ENCODE data around the gene SCAMP3. TPM values are rescaled to one million over a fixed set of nuclear protein-coding genes. Genes with fewer than 3 reads are reported as not detected.

SCAMP3 gene
- total and polyA plus RNA-seq, 4 donors: 14.9 to 47.0 (median 31.7) TPM

DNA sequence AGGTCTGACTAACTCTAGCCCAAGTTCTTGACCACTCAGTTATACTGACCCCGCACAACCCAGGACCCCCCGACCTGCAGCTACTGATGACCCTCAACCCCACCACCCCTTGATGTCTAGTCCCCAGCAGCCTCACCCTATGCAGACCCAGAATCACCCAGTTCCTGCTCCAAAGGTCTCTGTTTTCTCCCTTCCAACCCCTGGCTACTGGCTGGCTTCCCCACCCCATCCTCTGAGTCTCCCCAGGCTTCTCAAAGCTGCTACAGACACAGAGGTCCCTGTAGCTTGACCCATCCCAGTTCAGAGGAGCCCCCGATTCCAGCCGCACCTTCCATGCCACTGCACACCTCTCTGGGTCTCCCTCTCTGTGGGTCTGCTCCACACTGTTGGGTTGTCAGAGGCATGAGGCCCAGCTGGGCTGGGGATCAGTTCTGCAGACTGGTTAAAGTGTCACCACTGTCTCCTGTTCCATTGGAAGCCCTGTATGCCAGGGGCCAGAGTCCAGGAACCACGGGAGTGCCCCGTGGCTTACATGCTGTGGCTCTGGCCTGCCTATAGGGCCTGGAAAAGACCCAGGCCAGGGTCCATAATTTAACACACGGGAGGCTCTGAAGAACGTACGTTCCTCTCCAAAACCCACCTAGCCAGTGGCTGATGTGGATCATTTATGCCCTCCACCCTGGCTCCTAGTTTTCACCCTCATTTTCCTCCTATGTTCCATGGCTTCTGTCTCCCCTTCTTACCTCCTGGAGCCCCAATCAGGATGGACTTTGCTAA is 38.6 kb upstream of the SCAMP3 start:
- TF ChIP-seq HNF4G (IDR thresholded peaks at IDR 0.05) (peak; percentile 83), RAD21 (IDR thresholded peaks at IDR 0.05) (no peak), GABPA (IDR thresholded peaks at IDR 0.05 in 1 of 2, conservative IDR thresholded peaks at IDR 0.05 in 1 of 2) (peak in 1 of 2 donors; percentile 55), JUND (IDR thresholded peaks at IDR 0.05) (no peak), NR2F2 (IDR thresholded peaks at IDR 0.05) (no peak), FOXA1 (IDR thresholded peaks at IDR 0.05) (no peak), REST (IDR thresholded peaks at IDR 0.05) (peak; percentile 94), FOXA2 (IDR thresholded peaks at IDR 0.05) (peak; percentile 23), EGR1 (IDR thresholded peaks at IDR 0.05; ENCODE audit: low read depth in 2 of 2) (peak in 1 of 2 donors; percentile 49), TAF1 (conservative IDR thresholded peaks at IDR 0.05) (peak; percentile 87), YY1 (IDR thresholded peaks at IDR 0.05) (peak; percentile 83), HNF4A (conservative IDR thresholded peaks at IDR 0.05) (peak; percentile 96 to 98), MAX (IDR thresholded peaks at IDR 0.05) (peak; percentile 72), RXRA (IDR thresholded peaks at IDR 0.05) (peak; percentile 53 to 75), SP1 (IDR thresholded peaks at IDR 0.05) (peak; percentile 92)
- TF ChIP-seq, protein P1, sequence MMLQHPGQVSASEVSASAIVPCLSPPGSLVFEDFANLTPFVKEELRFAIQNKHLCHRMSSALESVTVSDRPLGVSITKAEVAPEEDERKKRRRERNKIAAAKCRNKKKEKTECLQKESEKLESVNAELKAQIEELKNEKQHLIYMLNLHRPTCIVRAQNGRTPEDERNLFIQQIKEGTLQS (IDR thresholded peaks at IDR 0.05): no peak
- TF ChIP-seq, protein P2, sequence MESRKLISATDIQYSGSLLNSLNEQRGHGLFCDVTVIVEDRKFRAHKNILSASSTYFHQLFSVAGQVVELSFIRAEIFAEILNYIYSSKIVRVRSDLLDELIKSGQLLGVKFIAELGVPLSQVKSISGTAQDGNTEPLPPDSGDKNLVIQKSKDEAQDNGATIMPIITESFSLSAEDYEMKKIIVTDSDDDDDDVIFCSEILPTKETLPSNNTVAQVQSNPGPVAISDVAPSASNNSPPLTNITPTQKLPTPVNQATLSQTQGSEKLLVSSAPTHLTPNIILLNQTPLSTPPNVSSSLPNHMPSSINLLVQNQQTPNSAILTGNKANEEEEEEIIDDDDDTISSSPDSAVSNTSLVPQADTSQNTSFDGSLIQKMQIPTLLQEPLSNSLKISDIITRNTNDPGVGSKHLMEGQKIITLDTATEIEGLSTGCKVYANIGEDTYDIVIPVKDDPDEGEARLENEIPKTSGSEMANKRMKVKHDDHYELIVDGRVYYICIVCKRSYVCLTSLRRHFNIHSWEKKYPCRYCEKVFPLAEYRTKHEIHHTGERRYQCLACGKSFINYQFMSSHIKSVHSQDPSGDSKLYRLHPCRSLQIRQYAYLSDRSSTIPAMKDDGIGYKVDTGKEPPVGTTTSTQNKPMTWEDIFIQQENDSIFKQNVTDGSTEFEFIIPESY (IDR thresholded peaks at IDR 0.05): no peak
- TF ChIP-seq, protein P3, sequence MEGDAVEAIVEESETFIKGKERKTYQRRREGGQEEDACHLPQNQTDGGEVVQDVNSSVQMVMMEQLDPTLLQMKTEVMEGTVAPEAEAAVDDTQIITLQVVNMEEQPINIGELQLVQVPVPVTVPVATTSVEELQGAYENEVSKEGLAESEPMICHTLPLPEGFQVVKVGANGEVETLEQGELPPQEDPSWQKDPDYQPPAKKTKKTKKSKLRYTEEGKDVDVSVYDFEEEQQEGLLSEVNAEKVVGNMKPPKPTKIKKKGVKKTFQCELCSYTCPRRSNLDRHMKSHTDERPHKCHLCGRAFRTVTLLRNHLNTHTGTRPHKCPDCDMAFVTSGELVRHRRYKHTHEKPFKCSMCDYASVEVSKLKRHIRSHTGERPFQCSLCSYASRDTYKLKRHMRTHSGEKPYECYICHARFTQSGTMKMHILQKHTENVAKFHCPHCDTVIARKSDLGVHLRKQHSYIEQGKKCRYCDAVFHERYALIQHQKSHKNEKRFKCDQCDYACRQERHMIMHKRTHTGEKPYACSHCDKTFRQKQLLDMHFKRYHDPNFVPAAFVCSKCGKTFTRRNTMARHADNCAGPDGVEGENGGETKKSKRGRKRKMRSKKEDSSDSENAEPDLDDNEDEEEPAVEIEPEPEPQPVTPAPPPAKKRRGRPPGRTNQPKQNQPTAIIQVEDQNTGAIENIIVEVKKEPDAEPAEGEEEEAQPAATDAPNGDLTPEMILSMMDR (IDR thresholded peaks at IDR 0.05; ENCODE audit: low read depth, low read length, missing input control): peak; percentile 8
- Histone ChIP-seq H3K9ac (ENCODE audit: low read depth in 1 of 2, low read length in 2 of 2) (peak overlapping the region; percentile 38 to 60), H3K27ac (ENCODE audit: low read depth in 1 of 2, low read length in 2 of 2) (peak overlapping the region; percentile 86 to 88), H3K4me3 (ENCODE audit: low read depth in 1 of 3, low read length in 3 of 3) (peak overlapping the region; percentile 6 to 56 (median 50)), H3K36me3 (ENCODE audit: control insufficient read depth in 4 of 4, insufficient read depth in 3 of 4, low read depth in 1 of 4, low read length in 3 of 4) (peaks cover 0 to 4% (median 3%) of the 10 kb centered on the region in 4 donors), H3K9me3 (ENCODE audit: control insufficient read depth in 4 of 4, low read length in 3 of 4) (no peaks in the 10 kb centered on the region), H3K4me1 (ENCODE audit: control insufficient read depth in 4 of 4, insufficient read depth in 4 of 4, low read length in 3 of 4) (peaks cover 5 to 31% (median 16%) of the 10 kb centered on the region in 4 donors), H3K27me3 (ENCODE audit: control insufficient read depth in 4 of 4, insufficient read depth in 4 of 4, low read length in 3 of 4) (no peaks in the 10 kb centered on the region)
- peak; percentile 66 for DNase-seq (ENCODE audit: low spot score)
- WGBS: 44% methylated on average over 9 of the region's 9 CpGs
